B cell (primary cell): ENCODE data around the gene IL12RB1. TPM values are rescaled to one million over a fixed set of nuclear protein-coding genes. Genes with fewer than 3 reads are reported as not detected.

Experiments
- ATAC-seq: fragments of 200-7000 bp; cut with Tn5 transposase; one replicate; pipeline ENCODE4 v1.10.0; 2021; ENCODE audit warnings: low read depth, mild to moderate bottlenecking, moderate number of reproducible peaks, moderate library complexity
- CTCF ChIA-PET: fragments of 350-600 bp; sonication (Branson Sonifier 250); formaldehyde crosslinking; loops from one replicate; lab custom pipeline; 2021; ENCODE audit warnings: antibody characterized with exemption, inconsistent platforms; lab: Charles Lee
- POLR2A ChIA-PET: fragments of 350-600 bp; sonication (Branson Sonifier 250); formaldehyde crosslinking; loops from one replicate; lab custom pipeline; 2021; ENCODE audit warnings: antibody characterized with exemption; lab: Charles Lee
- DNase-seq: peaks from one replicate; pipeline ENCODE4 v3.0.0; 2013
- H2AFZ ChIP-seq: 2 replicates; pipeline ENCODE4 v1.6.1; 2012; ENCODE audit warnings: mild to moderate bottlenecking, low read depth, low read length; ENCODE audit not compliant: insufficient read depth, poor library complexity, severe bottlenecking
- H3K27ac ChIP-seq, 2 donors: 1 replicate in 1 of 2; 2 replicates in 1 of 2; pipeline ENCODE4 v1.5.1; 2012 to 2013; ENCODE audit warnings: low read length in 2 of 2, mild to moderate bottlenecking in 2 of 2, moderate library complexity in 1 of 2
- H3K27me3 ChIP-seq, 4 experiments: fragments of 200-600 bp in 1 of 4; sonication (generic) in 1 of 4; replicated peaks in 1 of 4; 1 replicate in 2 of 4; 2 replicates in 2 of 4; pipeline versions ENCODE4 v1.6.1 to v1.7.0; 2013 to 2016; ENCODE audit warnings: low read length in 3 of 4, mild to moderate bottlenecking in 2 of 4, mixed read lengths in 1 of 4, moderate library complexity in 1 of 4; ENCODE audit not compliant: insufficient read depth in 4 of 4, control insufficient read depth in 3 of 4; ENCODE audit errors: control extremely low read depth in 1 of 4
- H3K36me3 ChIP-seq, 2 experiments: replicated peaks in 1 of 2; 1 replicate in 1 of 2; 2 replicates in 1 of 2; pipeline versions ENCODE4 v1.6.1 to v1.7.1; 2013; ENCODE audit warnings: low read length in 1 of 2; ENCODE audit not compliant: insufficient read depth in 2 of 2, control insufficient read depth in 1 of 2; ENCODE audit errors: control extremely low read depth in 1 of 2, extremely low read depth in 1 of 2
- H3K4me1 ChIP-seq, 2 donors: fragments of 200-600 bp in 1 of 2; sonication (generic) in 1 of 2; 1 replicate in 1 of 2; 2 replicates in 1 of 2; pipeline versions ENCODE4 v1.5.1 to v1.6.1; 2013 to 2017; ENCODE audit warnings: low read length in 2 of 2; ENCODE audit not compliant: control insufficient read depth in 2 of 2, insufficient read depth in 2 of 2
- H3K4me2 ChIP-seq: replicated peaks from 2 replicates; pipeline ENCODE3; 2012; ENCODE audit warnings: mild to moderate bottlenecking, low read depth, low read length; ENCODE audit not compliant: poor library complexity, severe bottlenecking
- H3K4me3 ChIP-seq, 5 experiments: fragments of 200-600 bp in 1 of 5; sonication (generic) in 1 of 5; 1 replicate in 3 of 5; 2 replicates in 2 of 5; pipeline versions ENCODE4 v1.5.1 to v1.7.0; 2011 to 2016; ENCODE audit warnings: low read length in 4 of 5, mild to moderate bottlenecking in 4 of 5, low read depth in 2 of 5, control low read depth in 1 of 5, moderate library complexity in 1 of 5; ENCODE audit not compliant: insufficient read depth in 1 of 5; ENCODE audit errors: control extremely low read depth in 1 of 5, extremely low read depth in 1 of 5
- H3K79me2 ChIP-seq: fragments of 200-600 bp; sonication (generic); one replicate; pipeline ENCODE4 v1.6.0; 2016; ENCODE audit warnings: low read length; ENCODE audit not compliant: control insufficient read depth, insufficient read depth
- H3K9ac ChIP-seq: fragments of 200-600 bp; sonication (generic); 2 replicates; pipeline ENCODE4 v1.6.1; 2017; ENCODE audit warnings: mild to moderate bottlenecking, low read length, moderate library complexity
- H3K9me3 ChIP-seq, 3 donors: one replicate each; pipeline versions ENCODE4 v1.6.1 to v1.7.1; 2013; ENCODE audit warnings: low read length in 2 of 3; ENCODE audit not compliant: control insufficient read depth in 2 of 3, insufficient read depth in 1 of 3; ENCODE audit errors: control extremely low read depth in 1 of 3
- H4K20me1 ChIP-seq: 2 replicates; pipeline ENCODE4 v1.6.0; 2012; ENCODE audit warnings: mild to moderate bottlenecking, low read length; ENCODE audit not compliant: insufficient read depth, control insufficient read depth, poor library complexity, severe bottlenecking
- H3K27ac Mint-ChIP-seq: one replicate; pipeline ENCODE4 v1.8.0; 2021; ENCODE audit warnings: mixed read lengths
- H3K27me3 Mint-ChIP-seq: one replicate; pipeline ENCODE4 v1.8.0; 2021; ENCODE audit warnings: mixed read lengths
- H3K4me1 Mint-ChIP-seq: one replicate; pipeline ENCODE4 v1.8.0; 2021; ENCODE audit warnings: mixed read lengths
- H3K4me3 Mint-ChIP-seq: one replicate; pipeline ENCODE4 v1.8.0; 2021; ENCODE audit warnings: mixed read lengths
- H3K9me3 Mint-ChIP-seq: one replicate; pipeline ENCODE4 v1.8.0; 2022; ENCODE audit warnings: mixed read lengths; ENCODE audit not compliant: insufficient read depth
- CTCF ChIP-seq: fragments of 200-600 bp; IDR thresholded peaks from one replicate; pipeline ENCODE4 v1.8.0; 2022; ENCODE audit warnings: antibody characterized with exemption, mild to moderate bottlenecking
- EZH2 ChIP-seq: IDR thresholded peaks from 2 replicates; pipeline ENCODE4 v1.6.1; 2012; ENCODE audit warnings: borderline replicate concordance, low read depth, mild to moderate bottlenecking, moderate library complexity, low read length; ENCODE audit not compliant: insufficient read depth, poor library complexity, severe bottlenecking
- WGBS: methylation state at CpG from one replicate; pipeline ENCODE4 v1.1.5; 2013; ENCODE audit warnings: missing lambda C conversion rate; ENCODE audit not compliant: insufficient coverage; 5-methylcytosine and 5-hydroxymethylcytosine counted together
- intact Hi-C: fragments of 100-400 bp; cut with micrococcal nuclease; formaldehyde crosslinking; loops from one replicate; pipeline ENCODE4 v1.10.0; 2022
- polyA minus RNA-seq: library from RNA; depleted of rRNA, polyadenylated mRNA; stranded (reverse); fragments of >200 nt; gene quantifications from 2 replicates; pipeline ENCODE4 v1.2.3, GENCODE V29; 2012
- polyA plus RNA-seq: library from polyadenylated mRNA; depleted of rRNA; stranded (reverse); fragments of >200 nt; gene quantifications from 2 replicates; pipeline ENCODE4 v1.2.3, GENCODE V29; 2012
- total RNA-seq, 2 donors: library from RNA; stranded (reverse); fragments of 120-200 nt in 1 of 2; gene quantifications; 1 replicate in 1 of 2; 2 replicates in 1 of 2; pipeline versions ENCODE4 v1.2.3 to v1.2.4, GENCODE V29; 2013 to 2022

IL12RB1 gene
- total RNA-seq (24.5 and 24.8 TPM in 2 replicates), polyA plus RNA-seq (17.9 and 18.8 TPM in 2 replicates), polyA minus RNA-seq (20.1 and 25.5 TPM in 2 replicates)
- total RNA-seq (2013): 8.9 TPM

GRCh38 chr19:18086590-18087138, at the start of gene IL12RB1:
TSS of gene IL12RB1 (minus strand) at chr19:18086934. CDS start at chr19:18086823, 111 bp downstream.
- WGBS: 0% methylated on average over 4 of the region's 12 CpGs
- Histone ChIP-seq H2AFZ (peak within 1 kb of the TSS; percentile 94), H3K4me2 (peak within 1 kb of the TSS; percentile 98), H3K9ac (peak within 1 kb of the TSS; percentile 92), H3K79me2 (peaks cover 40% of the 10 kb centered on the region), H4K20me1 (no peaks in the 10 kb centered on the region), H3K9me3 (no peaks in the 10 kb centered on the region), H3K4me1 (peaks cover 48 to 60% of the 10 kb centered on the region in 2 donors), H3K4me3 (peak within 1 kb of the TSS; percentile 42 to 87 (median 61)), H3K27me3 (no peaks in the 10 kb centered on the region), H3K36me3 (no peaks in the 10 kb centered on the region), H3K27ac (peak within 1 kb of the TSS; percentile 73 to 79)
- ChIA-PET POLR2A (interaction anchor here (0.5 to 2.2 kb wide), 8 partner anchors 11 to 750 kb away, joined by 3 to 13 read pairs (median 4); partner anchors contain the start of genes ARRDC2 and MAST3), CTCF (interaction anchor here (0.7 to 7.1 kb wide), 4 partner anchors 24 to 144 kb away, joined by 3 to 58 read pairs (median 5); no protein-coding TSS in a partner anchor)
- peak; percentile 47 for ATAC-seq
- TF ChIP-seq CTCF (no peak), EZH2 (no peak)
- peak within 1 kb of the TSS; percentile 92 for H3K27ac Mint-ChIP-seq
- peak; percentile 73 for DNase-seq
- peaks cover 8% of the 10 kb centered on the region for H3K9me3 Mint-ChIP-seq
- H3K4me1 Mint-ChIP-seq: peaks cover 57% of the 10 kb centered on the region
- peak within 1 kb of the TSS; percentile 90 for H3K4me3 Mint-ChIP-seq
- intact Hi-C loops: no loop called here
- H3K27me3 Mint-ChIP-seq: no peaks in the 10 kb centered on the region
